MM.1S (cell line): Measurements from ENCODE around the gene CYP24A1.

ENCODE experiments used
- DNase-seq: peaks from one replicate; pipeline ENCODE4 v3.0.0-alpha.2; 2015
- H2AFZ ChIP-seq: fragments of 300-600 bp; sonication (generic); 2 replicates; pipeline ENCODE4 v1.6.0; 2016; ENCODE audit warnings: antibody characterized with exemption, low read length
- H3F3A ChIP-seq: fragments of 300-600 bp; sonication (generic); 2 replicates; pipeline ENCODE4 v1.6.1; 2016; ENCODE audit warnings: mild to moderate bottlenecking, antibody characterized with exemption, low read length, moderate library complexity, mixed read lengths; ENCODE audit not compliant: insufficient read depth
- H3K27ac ChIP-seq: fragments of 300-600 bp; sonication (generic); 2 replicates; pipeline ENCODE4 v1.5.1; 2016; ENCODE audit warnings: mild to moderate bottlenecking, low read length
- H3K27me3 ChIP-seq: fragments of 300-600 bp; sonication (generic); replicated peaks from 2 replicates; pipeline ENCODE4 v1.6.0; 2016; ENCODE audit warnings: low read length; ENCODE audit not compliant: insufficient read depth
- H3K36me3 ChIP-seq: fragments of 300-600 bp; sonication (generic); replicated peaks from 2 replicates; pipeline ENCODE4 v1.6.1; 2016; ENCODE audit warnings: mild to moderate bottlenecking, low read length, mixed read lengths; ENCODE audit not compliant: insufficient read depth
- H3K4me1 ChIP-seq: fragments of 300-600 bp; sonication (generic); 2 replicates; pipeline ENCODE4 v1.6.1; 2016; ENCODE audit warnings: low read length, mixed read lengths
- H3K4me2 ChIP-seq: fragments of 300-600 bp; sonication (generic); 2 replicates; pipeline ENCODE4 v1.6.0; 2016; ENCODE audit warnings: low read depth, low read length
- H3K4me3 ChIP-seq: fragments of 300-600 bp; sonication (generic); 2 replicates; pipeline ENCODE4 v1.5.1; 2016; ENCODE audit warnings: low read length, mixed read lengths
- H3K79me2 ChIP-seq: fragments of 300-600 bp; sonication (generic); 2 replicates; pipeline ENCODE4 v1.6.1; 2016; ENCODE audit warnings: mixed run types, low read length, mixed read lengths
- H3K9ac ChIP-seq: fragments of 300-600 bp; sonication (generic); 2 replicates; pipeline ENCODE4 v1.6.1; 2016; ENCODE audit warnings: low read length, mixed read lengths
- H3K9me2 ChIP-seq: fragments of 300-600 bp; sonication (generic); replicated peaks from 2 replicates; pipeline ENCODE4 v1.6.1; 2016; ENCODE audit warnings: mild to moderate bottlenecking, low read length, mixed read lengths; ENCODE audit not compliant: insufficient read depth
- H3K9me3 ChIP-seq: fragments of 300-600 bp; sonication (generic); replicated peaks from 2 replicates; pipeline ENCODE4 v1.6.1; 2016; ENCODE audit warnings: mild to moderate bottlenecking, low read length, mixed read lengths; ENCODE audit not compliant: insufficient read depth
- H4K20me1 ChIP-seq: fragments of 300-600 bp; sonication (generic); 2 replicates; pipeline ENCODE4 v1.6.1; 2016; ENCODE audit warnings: mild to moderate bottlenecking, low read length, moderate library complexity, mixed read lengths; ENCODE audit not compliant: insufficient read depth
- EZH2 ChIP-seq: fragments of 300-600 bp; sonication (generic); optimal IDR thresholded peaks from 2 replicates; pipeline ENCODE3; 2017; ENCODE audit warnings: low read depth, mild to moderate bottlenecking, antibody characterized with exemption, low read length, mixed read lengths
- EZH2phosphoT487 ChIP-seq: fragments of 300-600 bp; sonication (generic); IDR thresholded peaks from 2 replicates; pipeline ENCODE4 v1.6.1; 2018; ENCODE audit warnings: antibody characterized with exemption, low read length
- TF ChIP-seq, protein P1 (sequence below): fragments of 300-600 bp; sonication (generic); IDR thresholded peaks from 2 replicates; pipeline ENCODE4 v1.5.1; 2016; ENCODE audit warnings: antibody characterized with exemption, low read length, mixed read lengths

CYP24A1 gene

DNA sequence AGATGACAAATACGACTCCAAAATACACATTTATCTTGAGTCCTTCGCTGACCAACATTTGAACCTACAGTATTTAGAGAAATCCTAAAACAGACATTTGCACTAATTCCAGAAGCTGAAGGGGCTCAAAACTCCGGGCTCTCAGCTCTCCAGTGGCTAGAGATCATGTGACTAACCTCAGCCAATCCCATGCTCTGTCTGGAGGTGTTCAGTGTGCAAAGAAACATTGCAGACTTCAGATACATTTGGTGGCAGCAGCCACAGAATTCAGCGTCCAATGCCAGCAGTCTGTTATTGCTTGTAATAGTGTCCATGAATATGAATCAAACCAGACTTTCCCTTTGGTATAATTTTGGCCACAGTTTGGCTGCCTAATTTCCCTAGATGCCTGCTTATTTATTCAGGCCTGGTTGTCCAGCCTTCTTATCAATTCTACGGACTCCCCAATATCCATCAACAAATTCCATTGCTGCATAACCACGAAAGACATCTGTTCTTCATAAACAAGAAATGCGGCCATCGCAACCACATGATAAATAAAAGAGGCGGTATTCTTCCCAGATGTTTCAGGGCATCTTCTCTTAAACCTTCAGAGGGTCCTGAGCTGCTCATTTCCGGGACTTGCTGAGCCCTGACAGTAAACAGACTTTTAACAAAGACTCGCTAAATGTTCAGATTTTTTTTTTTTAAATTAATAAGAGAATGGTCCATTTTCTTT lies 14.5 kb upstream of the CYP24A1 start:
- H3K4me1 ChIP-seq, result no peaks in the 10 kb centered on the region
- no peaks in the 10 kb centered on the region for H4K20me1 ChIP-seq
- no peaks in the 10 kb centered on the region for H3K27me3 ChIP-seq
- H3K9ac ChIP-seq, result no peak overlapping the region
- no peak overlapping the region for H3K4me2 ChIP-seq
- H3K79me2 ChIP-seq, result no peaks in the 10 kb centered on the region
- TF ChIP-seq EZH2, result no peak
- no peak for TF ChIP-seq EZH2phosphoT487
- TF ChIP-seq, protein P1, sequence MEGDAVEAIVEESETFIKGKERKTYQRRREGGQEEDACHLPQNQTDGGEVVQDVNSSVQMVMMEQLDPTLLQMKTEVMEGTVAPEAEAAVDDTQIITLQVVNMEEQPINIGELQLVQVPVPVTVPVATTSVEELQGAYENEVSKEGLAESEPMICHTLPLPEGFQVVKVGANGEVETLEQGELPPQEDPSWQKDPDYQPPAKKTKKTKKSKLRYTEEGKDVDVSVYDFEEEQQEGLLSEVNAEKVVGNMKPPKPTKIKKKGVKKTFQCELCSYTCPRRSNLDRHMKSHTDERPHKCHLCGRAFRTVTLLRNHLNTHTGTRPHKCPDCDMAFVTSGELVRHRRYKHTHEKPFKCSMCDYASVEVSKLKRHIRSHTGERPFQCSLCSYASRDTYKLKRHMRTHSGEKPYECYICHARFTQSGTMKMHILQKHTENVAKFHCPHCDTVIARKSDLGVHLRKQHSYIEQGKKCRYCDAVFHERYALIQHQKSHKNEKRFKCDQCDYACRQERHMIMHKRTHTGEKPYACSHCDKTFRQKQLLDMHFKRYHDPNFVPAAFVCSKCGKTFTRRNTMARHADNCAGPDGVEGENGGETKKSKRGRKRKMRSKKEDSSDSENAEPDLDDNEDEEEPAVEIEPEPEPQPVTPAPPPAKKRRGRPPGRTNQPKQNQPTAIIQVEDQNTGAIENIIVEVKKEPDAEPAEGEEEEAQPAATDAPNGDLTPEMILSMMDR, result no peak
- no peaks in the 10 kb centered on the region for H3K9me3 ChIP-seq
- H3K36me3 ChIP-seq, result no peaks in the 10 kb centered on the region
- no peak overlapping the region for H2AFZ ChIP-seq
- no peaks in the 10 kb centered on the region for H3K9me2 ChIP-seq
- no peak for DNase-seq
- H3K4me3 ChIP-seq, result no peak overlapping the region
- no peaks in the 10 kb centered on the region for H3F3A ChIP-seq
- no peak overlapping the region for H3K27ac ChIP-seq

DNA sequence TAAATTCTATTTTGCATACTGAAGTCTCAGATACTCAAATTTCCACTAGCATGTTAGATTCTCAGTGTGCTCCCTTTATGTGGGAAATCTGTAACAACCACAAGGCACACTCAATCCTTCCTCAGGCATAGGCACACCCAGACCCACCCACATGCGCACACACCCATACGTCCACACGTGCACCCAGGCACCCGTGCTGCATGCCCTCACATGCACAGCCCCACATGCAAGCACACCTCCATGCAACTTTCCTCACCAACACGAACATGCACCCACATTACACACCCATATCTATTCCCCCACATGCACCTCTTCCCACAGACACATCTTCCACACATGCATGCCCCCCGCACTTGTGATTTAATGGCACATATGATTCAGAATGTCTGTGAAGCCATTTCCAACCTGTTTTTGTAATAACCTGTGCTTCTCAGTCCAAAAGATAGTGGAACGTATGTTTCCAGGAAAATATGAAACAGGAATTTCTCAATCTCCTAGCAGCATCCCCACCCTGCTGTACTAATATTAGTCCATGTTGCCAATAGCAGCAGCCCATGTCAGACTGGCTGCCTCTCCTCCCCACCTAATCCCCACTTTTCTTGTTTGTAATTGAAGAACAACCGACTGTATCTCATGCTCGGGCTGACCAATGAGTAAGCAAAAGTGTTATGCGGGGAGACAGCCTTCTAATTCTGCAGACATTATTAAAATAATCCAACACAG lies 11.3 kb upstream of the CYP24A1 start:
- Histone ChIP-seq H3F3A (0 out of 2 replicates have a peak, but pooled peaks cover 3% of the 10 kb centered on the region), H3K9me3 (no peaks in the 10 kb centered on the region), H3K4me2 (no peak overlapping the region), H3K36me3 (no peaks in the 10 kb centered on the region), H4K20me1 (no peaks in the 10 kb centered on the region), H3K79me2 (no peaks in the 10 kb centered on the region), H3K9me2 (no peaks in the 10 kb centered on the region), H3K4me3 (no peak overlapping the region), H3K27ac (no peak overlapping the region), H3K4me1 (peaks cover 16% of the 10 kb centered on the region), H2AFZ (no peak overlapping the region), H3K9ac (no peak overlapping the region), H3K27me3 (no peaks in the 10 kb centered on the region)
- DNase-seq, result no peak
- TF ChIP-seq EZH2phosphoT487 (no peak), EZH2 (no peak)
- TF ChIP-seq, protein P1, result no peak

DNA sequence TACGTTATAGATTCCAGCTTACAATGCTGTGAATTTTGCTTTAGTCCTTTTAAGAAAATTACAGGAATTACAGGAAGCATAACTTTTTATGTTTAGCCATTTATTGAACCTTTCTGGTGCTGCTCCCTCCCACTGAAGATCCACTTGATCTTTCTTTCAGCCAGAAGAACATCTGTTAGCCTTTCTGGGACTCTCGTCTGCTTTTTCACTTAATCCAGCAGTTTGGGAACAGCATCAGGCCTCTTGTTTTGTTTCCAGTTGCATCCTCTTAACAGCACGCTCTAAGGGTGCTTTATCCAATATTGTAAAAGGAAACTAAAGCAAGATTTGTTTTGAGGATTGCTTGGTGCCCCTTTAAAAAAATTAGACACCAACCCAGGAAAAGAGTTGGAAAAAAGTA lies 10.3 kb upstream of the CYP24A1 start:
- Histone ChIP-seq H3K79me2 (no peaks in the 10 kb centered on the region), H3K9ac (no peak overlapping the region), H3K27ac (no peak overlapping the region), H3F3A (0 out of 2 replicates have a peak, but pooled peaks cover 7% of the 10 kb centered on the region), H3K4me1 (peaks cover 24% of the 10 kb centered on the region), H3K36me3 (no peaks in the 10 kb centered on the region), H3K9me3 (no peaks in the 10 kb centered on the region), H2AFZ (no peak overlapping the region), H3K4me3 (no peak overlapping the region), H3K27me3 (no peaks in the 10 kb centered on the region), H3K9me2 (no peaks in the 10 kb centered on the region), H3K4me2 (no peak overlapping the region), H4K20me1 (no peaks in the 10 kb centered on the region)
- TF ChIP-seq EZH2phosphoT487 (no peak), EZH2 (no peak)
- TF ChIP-seq, protein P1, result no peak
- DNase-seq, result no peak
